SU-DHL-6 (cell line): ENCODE results near the gene FHAD1.
"Not testable (repeated sequence)": the region's sequence is repeated elsewhere in the genome, so short reads cannot be mapped to it uniquely, and the experiment has no call there.

ENCODE experiments used
- H2AFZ ChIP-seq: fragments of 200-600 bp; sonication (generic); 2 replicates; pipeline ENCODE4 v1.6.1; 2014; ENCODE audit warnings: low read depth, mild to moderate bottlenecking, moderate library complexity, mixed read lengths, antibody characterized with exemption, low read length; ENCODE audit not compliant: severe bottlenecking
- H3F3A ChIP-seq: fragments of 200-600 bp; shearing (Covaris generic); 2 replicates; pipeline ENCODE4 v1.6.0; 2016; ENCODE audit warnings: antibody characterized with exemption, mild to moderate bottlenecking; ENCODE audit not compliant: insufficient read depth
- H3K27ac ChIP-seq: fragments of 200-600 bp; sonication (generic); 2 replicates; pipeline ENCODE4 v1.5.1; 2016; ENCODE audit warnings: low read depth, mild to moderate bottlenecking, low read length, moderate library complexity, mixed read lengths
- H3K27me3 ChIP-seq: fragments of 200-600 bp; sonication (generic), shearing (Covaris generic); 2 replicates; pipeline ENCODE4 v1.6.0; 2014; ENCODE audit warnings: mild to moderate bottlenecking, low read length
- H3K36me3 ChIP-seq: fragments of 200-600 bp; sonication (generic); 2 replicates; pipeline ENCODE4 v1.6.1; 2014; ENCODE audit warnings: mild to moderate bottlenecking, low read length, mixed read lengths
- H3K4me2 ChIP-seq: fragments of 300-600, 200-600 bp; shearing (Covaris generic), sonication (generic); 2 replicates; pipeline ENCODE4 v1.6.0; 2014; ENCODE audit warnings: low read length, low read depth, mild to moderate bottlenecking; ENCODE audit not compliant: poor library complexity, severe bottlenecking
- H3K4me3 ChIP-seq: fragments of 200-600 bp; sonication (generic); 2 replicates; pipeline ENCODE4 v1.5.1; 2014; ENCODE audit warnings: antibody characterized with exemption, low read length, mild to moderate bottlenecking, mixed read lengths; ENCODE audit not compliant: insufficient read depth, poor library complexity, severe bottlenecking
- H3K79me2 ChIP-seq: fragments of 200-600 bp; sonication (generic); 2 replicates; pipeline ENCODE4 v1.6.1; 2014; ENCODE audit warnings: mild to moderate bottlenecking, low read length, moderate library complexity; ENCODE audit not compliant: insufficient read depth
- H3K9ac ChIP-seq: fragments of 200-600 bp; sonication (generic); 2 replicates; pipeline ENCODE4 v1.7.0; 2014; ENCODE audit warnings: mild to moderate bottlenecking, low read length
- H3K9me2 ChIP-seq: fragments of 200-600 bp; sonication (generic); replicated peaks from 2 replicates; pipeline ENCODE4 v1.6.1; 2014; ENCODE audit warnings: low read length; ENCODE audit not compliant: insufficient read depth
- H3K9me3 ChIP-seq: fragments of 200-600 bp; sonication (generic); 2 replicates; pipeline ENCODE4 v1.6.1; 2014; ENCODE audit warnings: low read length, mixed read lengths; ENCODE audit not compliant: insufficient read depth
- H4K20me1 ChIP-seq: fragments of 200-600 bp; sonication (generic); 2 replicates; pipeline ENCODE4 v1.6.1; 2014; ENCODE audit warnings: low read depth, mild to moderate bottlenecking, antibody characterized with exemption, low read length, moderate library complexity, mixed read lengths
- EZH2phosphoT487 ChIP-seq: fragments of 200-600 bp; sonication (generic), shearing (Covaris generic); conservative IDR thresholded peaks from 2 replicates; pipeline ENCODE4 v1.6.1; 2018; ENCODE audit warnings: mild to moderate bottlenecking, antibody characterized with exemption, low read length, moderate library complexity, mixed read lengths
- TF ChIP-seq, protein P1 (sequence below): fragments of 200-600 bp; sonication (generic); IDR thresholded peaks from one replicate; pipeline ENCODE4 v1.5.1; 2017; ENCODE audit warnings: antibody characterized with exemption, mild to moderate bottlenecking, low read length, moderate library complexity; ENCODE audit not compliant: insufficient read depth, poor library complexity, severe bottlenecking

The FHAD1 gene

DNA sequence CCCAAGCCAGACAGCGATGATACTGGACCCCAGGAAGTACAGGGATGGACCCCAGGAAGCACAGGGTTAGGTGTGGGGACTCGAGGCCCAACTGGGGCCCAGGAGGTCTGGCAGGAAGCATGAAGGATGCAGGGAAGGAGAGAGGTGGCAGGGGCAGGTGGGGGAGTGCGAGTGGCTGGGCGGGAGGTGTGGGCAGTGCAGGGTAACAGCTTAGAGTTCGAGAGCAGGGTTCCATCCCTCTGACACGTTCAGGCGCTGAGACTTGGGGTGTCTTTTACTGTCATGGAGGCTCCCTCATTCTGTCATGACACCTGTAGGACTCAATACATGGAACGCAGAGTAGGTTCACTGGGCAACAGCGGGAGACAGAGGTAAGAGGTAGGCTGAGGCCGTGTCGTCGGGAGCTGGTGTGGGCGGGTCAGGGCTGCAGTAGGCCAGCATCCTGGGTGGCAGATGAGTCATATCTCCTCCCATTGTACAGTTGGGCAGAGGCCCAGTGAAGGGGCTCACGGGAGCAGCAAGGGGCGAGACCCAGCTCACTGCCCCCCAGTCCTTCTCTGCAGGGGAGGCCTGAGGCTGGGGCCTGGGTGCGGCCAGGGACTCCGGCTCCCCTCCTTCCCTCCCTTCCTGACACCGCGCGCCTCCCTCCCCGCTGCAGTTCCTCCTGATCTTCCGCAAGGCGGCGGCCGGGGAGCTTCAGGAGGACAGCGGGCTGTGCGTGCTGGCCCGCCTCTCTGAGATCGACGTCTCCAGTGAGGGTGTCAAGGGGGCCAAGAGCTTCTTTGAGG is 179.7 kb downstream of the FHAD1 start:
- 0 out of 2 replicates have a peak, but pooled peaks cover 8% of the 10 kb centered on the region for H3K79me2 ChIP-seq
- H3K9me3 ChIP-seq: no peaks in the 10 kb centered on the region
- H3K4me3 ChIP-seq: no peak overlapping the region
- H3K36me3 ChIP-seq: no peaks in the 10 kb centered on the region
- H4K20me1 ChIP-seq: no peaks in the 10 kb centered on the region
- no peaks in the 10 kb centered on the region for H3K9me2 ChIP-seq
- H3K27ac ChIP-seq: no peak overlapping the region
- H3K27me3 ChIP-seq: no peaks in the 10 kb centered on the region
- no peak overlapping the region for H2AFZ ChIP-seq
- no peaks in the 10 kb centered on the region for H3F3A ChIP-seq
- no peak overlapping the region for H3K9ac ChIP-seq
- H3K4me2 ChIP-seq: no peak overlapping the region
- TF ChIP-seq, protein P1, sequence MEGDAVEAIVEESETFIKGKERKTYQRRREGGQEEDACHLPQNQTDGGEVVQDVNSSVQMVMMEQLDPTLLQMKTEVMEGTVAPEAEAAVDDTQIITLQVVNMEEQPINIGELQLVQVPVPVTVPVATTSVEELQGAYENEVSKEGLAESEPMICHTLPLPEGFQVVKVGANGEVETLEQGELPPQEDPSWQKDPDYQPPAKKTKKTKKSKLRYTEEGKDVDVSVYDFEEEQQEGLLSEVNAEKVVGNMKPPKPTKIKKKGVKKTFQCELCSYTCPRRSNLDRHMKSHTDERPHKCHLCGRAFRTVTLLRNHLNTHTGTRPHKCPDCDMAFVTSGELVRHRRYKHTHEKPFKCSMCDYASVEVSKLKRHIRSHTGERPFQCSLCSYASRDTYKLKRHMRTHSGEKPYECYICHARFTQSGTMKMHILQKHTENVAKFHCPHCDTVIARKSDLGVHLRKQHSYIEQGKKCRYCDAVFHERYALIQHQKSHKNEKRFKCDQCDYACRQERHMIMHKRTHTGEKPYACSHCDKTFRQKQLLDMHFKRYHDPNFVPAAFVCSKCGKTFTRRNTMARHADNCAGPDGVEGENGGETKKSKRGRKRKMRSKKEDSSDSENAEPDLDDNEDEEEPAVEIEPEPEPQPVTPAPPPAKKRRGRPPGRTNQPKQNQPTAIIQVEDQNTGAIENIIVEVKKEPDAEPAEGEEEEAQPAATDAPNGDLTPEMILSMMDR: no peak
- no peak for TF ChIP-seq EZH2phosphoT487

DNA sequence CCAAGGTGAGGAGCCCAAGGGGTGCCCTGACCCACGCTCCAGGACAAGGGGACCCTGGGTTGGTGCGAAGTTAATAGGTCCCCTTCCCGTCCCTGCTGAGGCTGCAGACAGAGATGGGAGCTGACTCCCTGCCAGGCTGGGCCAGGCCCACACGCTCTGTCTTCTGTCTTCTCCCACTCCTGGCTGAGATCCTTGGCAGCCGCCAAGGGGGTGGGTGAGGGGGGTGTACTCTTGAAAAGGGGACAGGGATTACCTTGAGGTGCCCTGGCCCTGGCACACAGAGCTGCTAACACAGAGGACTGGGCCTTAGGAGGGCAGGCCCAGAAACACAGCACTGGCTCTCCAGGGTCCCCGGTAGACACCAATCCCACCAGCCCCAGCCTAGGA is 180.2 kb downstream of the FHAD1 start:
- Histone ChIP-seq H3K9ac (no peak overlapping the region), H3K27ac (no peak overlapping the region), H3K79me2 (0 out of 2 replicates have a peak, but pooled peaks cover 8% of the 10 kb centered on the region), H3K9me3 (no peaks in the 10 kb centered on the region), H3K27me3 (no peaks in the 10 kb centered on the region), H4K20me1 (no peaks in the 10 kb centered on the region), H3K36me3 (no peaks in the 10 kb centered on the region), H3F3A (no peaks in the 10 kb centered on the region), H2AFZ (no peak overlapping the region), H3K4me2 (no peak overlapping the region), H3K9me2 (no peaks in the 10 kb centered on the region), H3K4me3 (no peak overlapping the region)
- TF ChIP-seq, protein P1: no peak
- no peak for TF ChIP-seq EZH2phosphoT487

DNA sequence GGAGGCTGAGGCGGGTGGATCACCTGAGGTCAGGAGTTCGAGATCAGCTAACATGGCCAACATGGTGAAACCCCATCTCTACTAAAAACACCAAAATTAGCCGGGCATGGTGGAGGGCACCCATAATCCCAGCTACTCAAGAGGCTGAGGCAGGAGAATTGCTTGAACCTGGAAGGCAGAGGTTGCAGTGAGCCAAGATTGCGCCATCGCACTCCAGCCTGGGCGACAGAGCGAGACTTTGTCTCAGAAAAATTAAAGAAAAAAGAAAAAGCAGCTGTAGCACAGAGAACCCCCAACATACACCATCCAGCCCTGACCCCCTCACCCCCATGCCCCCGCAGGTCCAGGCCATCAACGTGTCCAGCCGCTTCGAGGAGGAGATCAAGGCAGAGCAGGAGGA is 181.2 kb downstream of the FHAD1 start:
- H3F3A ChIP-seq, H3K36me3 ChIP-seq, H3K9ac ChIP-seq, H3K79me2 ChIP-seq, H3K4me2 ChIP-seq, H4K20me1 ChIP-seq, H3K27me3 ChIP-seq, H2AFZ ChIP-seq, H3K4me3 ChIP-seq, H3K27ac ChIP-seq, H3K9me2 ChIP-seq, H3K9me3 ChIP-seq: not testable (repeated sequence)

DNA sequence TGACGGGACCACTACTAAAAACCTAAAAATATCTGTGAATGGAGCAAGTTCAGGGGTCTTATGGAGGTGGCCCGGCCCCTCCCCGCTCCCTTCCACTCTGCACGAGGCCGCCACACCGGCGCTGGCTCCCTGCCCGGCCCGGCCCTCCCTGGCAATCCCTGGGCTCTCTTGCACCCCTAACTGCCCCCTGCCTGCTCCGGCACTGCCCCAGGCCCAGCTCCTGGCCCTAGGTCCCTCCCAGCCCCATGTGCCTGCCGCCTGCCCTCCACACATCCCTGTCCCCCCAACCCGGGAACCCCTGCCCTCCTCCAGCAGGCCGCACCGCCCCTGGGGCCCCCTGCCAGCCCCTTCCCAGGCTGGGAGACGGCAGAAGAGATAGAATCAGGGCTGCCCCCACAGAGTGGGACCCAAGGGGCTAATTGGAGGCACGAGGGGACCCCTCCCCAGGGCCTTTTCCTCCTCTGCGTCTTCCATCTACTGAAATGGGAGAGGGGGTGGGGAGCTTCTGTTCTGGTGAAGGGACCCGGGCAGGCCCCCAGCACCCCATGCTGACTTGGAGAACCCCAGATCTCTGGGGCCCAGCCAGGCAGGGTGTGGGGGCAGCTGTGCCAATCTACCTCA is 181.9 kb downstream of the FHAD1 start:
- Histone ChIP-seq H3F3A (no peaks in the 10 kb centered on the region), H3K9me3 (no peaks in the 10 kb centered on the region), H3K4me2 (no peak overlapping the region), H3K79me2 (no peaks in the 10 kb centered on the region), H2AFZ (no peak overlapping the region), H4K20me1 (no peaks in the 10 kb centered on the region), H3K27me3 (no peaks in the 10 kb centered on the region), H3K36me3 (no peaks in the 10 kb centered on the region), H3K27ac (no peak overlapping the region), H3K9ac (no peak overlapping the region), H3K4me3 (no peak overlapping the region), H3K9me2 (no peaks in the 10 kb centered on the region)
- no peak for TF ChIP-seq EZH2phosphoT487
- TF ChIP-seq, protein P1: no peak
